ENCODE measurements around the gene DYNLT5.
"Not testable (repeated sequence)": the region's sequence is repeated elsewhere in the genome, so short reads cannot be mapped to it uniquely, and the experiment has no call there.

Gene DYNLT5

DNA sequence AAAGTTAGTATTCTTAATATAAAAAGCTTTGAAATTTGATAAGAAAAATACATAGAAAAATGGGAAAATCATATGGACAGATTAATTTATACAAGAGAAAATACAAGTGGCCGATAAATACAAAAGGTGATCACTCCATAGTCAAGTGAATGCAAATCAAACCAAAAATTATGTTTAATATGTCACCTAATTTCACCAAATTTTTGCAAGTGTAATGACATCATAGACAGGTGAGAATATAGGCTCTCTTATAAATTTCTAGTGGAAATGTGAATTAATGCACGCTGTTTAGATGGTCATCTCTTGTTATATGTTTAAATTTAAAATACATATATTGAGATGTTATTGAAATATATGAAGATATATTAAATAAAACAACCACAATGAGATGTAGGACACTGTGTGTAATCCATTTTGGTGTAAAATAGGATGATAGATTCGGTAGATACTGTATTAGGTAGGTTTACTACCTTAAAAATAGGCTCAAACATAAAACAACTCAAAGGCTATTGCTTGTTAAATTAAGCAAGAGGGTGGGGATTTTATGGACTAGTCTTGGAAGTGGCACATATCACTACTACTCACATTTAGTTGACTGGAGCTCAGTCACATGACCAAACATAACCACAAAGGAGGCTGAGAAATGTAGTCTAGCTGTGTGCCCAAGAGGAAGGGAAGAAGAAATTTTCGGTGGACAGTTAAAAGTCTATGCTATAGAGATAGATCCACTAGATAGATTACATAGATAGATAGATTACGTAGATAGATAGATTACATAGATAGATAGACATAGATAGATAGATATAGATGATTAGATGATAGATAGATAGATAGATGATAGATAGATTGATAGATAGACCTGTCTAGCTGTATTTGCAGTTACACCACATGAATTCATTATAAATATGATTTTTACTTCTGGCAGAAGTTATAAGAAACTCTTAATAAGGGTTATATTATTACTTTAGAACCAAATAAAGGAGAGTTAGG is 39.7 kb downstream of the DYNLT5 start:
- no peak overlapping the region for H3K27ac ChIP-seq (ENCODE audit: low read depth, low read length)
- no peak overlapping the region for H3K4me3 ChIP-seq (ENCODE audit: low read length)
- no peaks in the 10 kb centered on the region for H3K9me3 ChIP-seq (ENCODE audit: insufficient read depth, low read depth, low read length)
- no peak overlapping the region for H3K9ac ChIP-seq (ENCODE audit: low read depth, low read length)
- H3K27me3 ChIP-seq (ENCODE audit: insufficient read depth, low read length): no peaks in the 10 kb centered on the region
- H3K4me1 ChIP-seq (ENCODE audit: insufficient read depth, low read length): no peaks in the 10 kb centered on the region
- H3K36me3 ChIP-seq (ENCODE audit: insufficient read depth, low read length): no peaks in the 10 kb centered on the region
- 100% methylated on average over 1 of the region's 5 CpGs for WGBS

DNA sequence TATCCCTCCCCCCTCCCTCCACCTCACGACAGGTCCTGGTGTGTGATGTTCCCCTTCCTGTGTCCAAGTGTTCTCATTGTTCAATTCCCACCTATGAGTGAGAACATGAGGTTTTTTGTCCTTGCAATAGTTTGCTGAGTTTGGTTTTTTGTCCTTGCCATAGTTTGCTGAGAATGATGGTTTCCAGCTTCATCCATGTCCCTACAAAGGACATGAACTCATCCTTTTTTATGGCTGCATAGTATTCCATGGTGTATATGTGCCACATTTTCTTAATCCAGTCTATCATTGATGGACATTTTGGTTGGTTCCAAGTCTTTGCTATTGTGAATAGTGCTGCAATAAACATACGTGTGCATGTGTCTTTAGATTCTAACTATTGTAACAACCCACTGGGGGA is 43.6 kb downstream of the DYNLT5 start:
- H3K9ac ChIP-seq (ENCODE audit: low read depth, low read length); H3K36me3 ChIP-seq (ENCODE audit: insufficient read depth, low read length); H3K4me1 ChIP-seq (ENCODE audit: insufficient read depth, low read length); H3K27ac ChIP-seq (ENCODE audit: low read depth, low read length); H3K9me3 ChIP-seq (ENCODE audit: insufficient read depth, low read depth, low read length); H3K27me3 ChIP-seq (ENCODE audit: insufficient read depth, low read length); H3K4me3 ChIP-seq (ENCODE audit: low read length): not testable (repeated sequence)
- whole genome bisulfite sequencing: 100% methylated on average over 1 of the region's 2 CpGs

DNA sequence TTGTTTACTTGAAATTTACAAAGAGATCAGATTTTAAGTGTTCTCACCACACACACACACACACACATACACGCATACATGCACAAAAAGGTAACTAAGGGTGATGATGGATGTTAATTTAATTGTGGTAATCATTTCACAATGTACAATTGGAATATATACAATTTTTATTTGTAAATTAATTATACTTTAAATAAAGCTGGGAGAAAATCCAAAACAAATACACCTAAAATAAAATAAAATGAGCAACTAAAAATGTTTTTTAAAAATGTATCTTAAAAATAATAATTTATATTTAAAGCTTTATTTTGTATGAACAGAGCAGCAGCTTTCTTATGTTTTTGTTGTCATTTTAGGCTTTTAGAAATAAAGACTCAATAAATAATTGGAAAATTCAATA is 57.0 kb downstream of the DYNLT5 start:
- H3K4me3 ChIP-seq (ENCODE audit: low read length): no peak overlapping the region
- WGBS: no CpG with 5 or more reads among the region's 1 CpG
- H3K27me3 ChIP-seq (ENCODE audit: insufficient read depth, low read length): no peaks in the 10 kb centered on the region
- H3K27ac ChIP-seq (ENCODE audit: low read depth, low read length): no peak overlapping the region
- no peak overlapping the region for H3K9ac ChIP-seq (ENCODE audit: low read depth, low read length)
- H3K4me1 ChIP-seq (ENCODE audit: insufficient read depth, low read length): no peaks in the 10 kb centered on the region
- no peaks in the 10 kb centered on the region for H3K9me3 ChIP-seq (ENCODE audit: insufficient read depth, low read depth, low read length)
- H3K36me3 ChIP-seq (ENCODE audit: insufficient read depth, low read length): no peaks in the 10 kb centered on the region

DNA sequence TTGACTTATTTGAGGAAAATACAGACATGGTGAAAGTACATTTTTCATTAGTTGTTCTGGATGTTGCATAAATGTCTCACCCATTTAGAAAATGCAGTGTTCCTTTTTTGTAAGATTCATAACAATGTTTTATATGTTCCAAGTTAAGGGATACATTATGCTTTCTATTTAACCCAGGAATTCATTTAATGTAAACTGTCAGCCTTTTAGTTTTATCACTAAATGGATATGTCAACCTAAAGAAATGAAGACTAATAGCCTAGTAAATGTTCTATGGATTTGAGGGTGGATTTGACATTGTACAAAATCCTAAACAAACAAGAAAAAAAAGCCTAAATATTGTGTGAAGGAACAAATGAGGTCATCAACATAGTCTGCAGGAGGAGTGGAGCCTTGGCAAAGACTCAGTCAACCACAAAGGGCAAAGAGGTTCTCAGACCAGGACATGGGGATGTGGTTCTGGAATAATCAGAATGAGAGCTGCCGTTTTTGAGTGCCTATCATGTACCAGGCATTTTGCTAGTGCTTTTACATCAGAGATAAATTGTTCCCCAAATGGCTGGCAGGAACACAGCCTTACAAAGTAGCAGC is 57.6 kb downstream of the DYNLT5 start:
- no peaks in the 10 kb centered on the region for H3K4me1 ChIP-seq (ENCODE audit: insufficient read depth, low read length)

DNA sequence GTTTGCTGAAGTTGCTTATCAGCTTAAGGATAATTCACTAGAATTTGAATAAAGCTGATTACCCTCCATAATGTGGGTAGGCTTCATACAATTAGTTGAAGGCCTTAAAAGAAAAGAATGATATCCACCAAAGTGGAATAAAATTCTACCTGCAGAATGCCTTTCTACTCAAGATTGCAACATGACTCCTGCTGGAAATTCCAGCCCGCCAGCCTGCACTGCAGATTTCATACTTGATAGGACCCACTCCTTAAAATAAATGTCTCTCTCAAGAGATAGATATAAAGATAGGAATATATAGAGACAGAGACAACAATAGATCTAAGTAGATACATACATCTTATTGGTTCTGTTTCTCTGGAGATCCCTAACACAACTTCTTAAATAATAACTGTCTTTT is 72.5 kb downstream of the DYNLT5 start:
- Histone ChIP-seq H3K27ac (ENCODE audit: low read depth, low read length) (no peak overlapping the region), H3K4me1 (ENCODE audit: insufficient read depth, low read length) (no peaks in the 10 kb centered on the region), H3K36me3 (ENCODE audit: insufficient read depth, low read length) (no peaks in the 10 kb centered on the region), H3K27me3 (ENCODE audit: insufficient read depth, low read length) (no peaks in the 10 kb centered on the region), H3K4me3 (ENCODE audit: low read length) (no peak overlapping the region), H3K9ac (ENCODE audit: low read depth, low read length) (no peak overlapping the region), H3K9me3 (ENCODE audit: insufficient read depth, low read depth, low read length) (no peaks in the 10 kb centered on the region)
- WGBS: 80% methylated on average over 1 of the region's 1 CpG

More for the DNA sequence above, 57.6 kb downstream of the DYNLT5 start:
- H3K4me3 ChIP-seq (ENCODE audit: low read length): no peak overlapping the region
- H3K27ac ChIP-seq (ENCODE audit: low read depth, low read length): no peak overlapping the region
- H3K36me3 ChIP-seq (ENCODE audit: insufficient read depth, low read length): no peaks in the 10 kb centered on the region
- no peaks in the 10 kb centered on the region for H3K9me3 ChIP-seq (ENCODE audit: insufficient read depth, low read depth, low read length)
- WGBS: 97% methylated on average over 1 of the region's 1 CpG
- H3K27me3 ChIP-seq (ENCODE audit: insufficient read depth, low read length): no peaks in the 10 kb centered on the region
- no peak overlapping the region for H3K9ac ChIP-seq (ENCODE audit: low read depth, low read length)
